Stimulated activated CD4-positive, alpha-beta T cell treated with anti-CD3 and anti-CD28 coated beads, Interleukin-1b, Interleukin-23, amount 100 ng/mL, for 1 hour (primary cell): Measurements from ENCODE around the gene DNAI2.

Experiments
- DNase-seq, 2 donors: peaks; one replicate each; pipeline ENCODE4 v3.0.0-alpha.2; 2020; ENCODE audit warnings: low read depth in 2 of 2

The DNAI2 gene

DNA sequence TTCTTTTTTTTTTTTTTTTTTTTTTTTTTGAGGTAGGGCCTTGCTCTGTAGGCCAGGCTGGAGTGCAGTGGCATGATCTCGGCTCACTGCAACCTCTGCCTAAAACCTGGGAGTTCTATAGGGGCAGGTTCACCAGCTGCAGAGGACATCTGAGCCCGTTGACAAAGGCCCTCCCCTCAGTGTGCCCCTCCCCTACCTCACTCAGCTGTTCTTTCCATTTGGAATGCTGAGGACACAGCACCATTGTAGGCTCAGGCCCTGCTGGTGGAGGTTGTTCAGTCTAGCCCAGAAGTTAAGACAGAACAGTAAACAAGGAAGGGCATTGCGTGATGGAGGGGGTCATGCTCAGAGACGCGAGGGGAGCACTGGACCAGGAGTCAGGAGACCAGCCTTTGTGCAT lies 30.1 kb downstream of the DNAI2 start:
- DNase-seq, result no peak

DNA sequence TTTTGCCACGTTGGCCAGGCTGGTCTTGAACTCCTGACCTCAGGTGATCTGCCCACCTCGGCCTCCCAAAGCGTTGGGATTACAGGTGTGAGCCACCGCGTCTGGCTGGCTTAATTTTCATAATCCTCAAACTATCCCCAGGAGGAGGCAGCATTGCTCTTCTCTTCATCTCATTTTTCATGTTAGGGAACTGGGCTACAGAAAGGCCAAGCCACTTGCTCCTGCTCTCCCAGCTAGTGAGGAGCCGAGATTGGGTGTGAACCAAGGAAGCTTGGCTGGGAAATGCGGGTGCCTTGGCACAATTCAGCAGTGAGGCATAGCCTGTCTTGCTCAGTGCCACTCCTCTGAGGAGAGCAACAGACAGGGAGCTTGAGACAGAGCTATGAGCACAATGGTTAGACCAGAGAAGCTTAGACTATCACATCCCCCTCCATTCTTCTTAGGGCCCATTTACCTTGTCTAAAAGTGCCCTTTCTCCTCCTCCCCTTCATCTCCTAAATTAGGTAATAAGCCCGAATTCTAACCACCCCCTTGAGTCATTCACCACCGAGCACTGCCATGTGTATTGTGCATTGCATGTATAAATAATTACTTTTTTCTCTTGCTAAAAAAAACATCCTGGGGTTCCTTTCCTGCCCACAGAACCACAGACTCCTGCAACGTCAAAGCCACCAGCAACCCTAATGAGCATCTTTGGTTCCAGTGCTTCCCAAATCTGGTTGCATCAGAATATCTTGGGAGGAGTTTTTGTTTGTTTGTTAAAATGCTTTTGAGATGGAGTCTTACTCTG lies 32.0 kb downstream of the DNAI2 start:
- no peak for DNase-seq

DNA sequence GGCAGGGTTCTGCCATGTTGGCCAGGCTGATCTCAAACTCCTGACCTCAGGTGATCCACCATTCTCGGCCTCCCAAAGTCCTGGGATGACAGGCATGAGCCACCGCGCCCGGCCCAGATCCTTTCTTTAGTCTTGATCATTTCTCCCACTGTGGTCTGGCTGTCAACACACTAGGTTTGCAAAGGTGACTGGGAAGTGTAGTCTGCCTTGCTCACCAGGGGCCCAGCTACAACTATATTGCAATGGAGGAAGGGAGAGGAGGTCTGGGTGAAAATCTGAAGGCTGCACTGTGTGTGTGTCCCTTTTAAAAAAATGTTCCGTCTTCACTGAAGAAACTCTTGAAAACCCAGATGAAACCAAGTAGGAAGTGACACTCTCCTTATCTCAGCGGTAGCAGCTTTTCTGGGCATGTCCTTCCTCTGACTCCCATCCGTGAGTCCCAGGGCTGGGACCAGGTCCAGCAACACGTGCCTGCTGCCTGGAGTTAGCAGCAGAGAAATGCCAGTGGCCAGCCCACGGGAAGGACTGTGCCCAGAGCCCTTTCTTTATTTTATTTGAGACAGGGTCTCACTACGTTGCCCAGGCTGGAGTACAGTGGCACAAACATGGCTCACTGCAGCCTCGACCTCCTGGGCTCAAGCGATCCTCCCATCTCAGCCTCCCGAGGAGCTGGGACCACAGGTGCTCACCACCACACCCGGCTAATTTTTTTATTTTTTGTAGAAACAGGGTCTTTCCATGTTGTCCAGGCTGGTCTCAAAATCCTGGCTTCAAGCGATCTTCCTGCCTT lies 34.1 kb downstream of the DNAI2 start:
- no peak for DNase-seq

DNA sequence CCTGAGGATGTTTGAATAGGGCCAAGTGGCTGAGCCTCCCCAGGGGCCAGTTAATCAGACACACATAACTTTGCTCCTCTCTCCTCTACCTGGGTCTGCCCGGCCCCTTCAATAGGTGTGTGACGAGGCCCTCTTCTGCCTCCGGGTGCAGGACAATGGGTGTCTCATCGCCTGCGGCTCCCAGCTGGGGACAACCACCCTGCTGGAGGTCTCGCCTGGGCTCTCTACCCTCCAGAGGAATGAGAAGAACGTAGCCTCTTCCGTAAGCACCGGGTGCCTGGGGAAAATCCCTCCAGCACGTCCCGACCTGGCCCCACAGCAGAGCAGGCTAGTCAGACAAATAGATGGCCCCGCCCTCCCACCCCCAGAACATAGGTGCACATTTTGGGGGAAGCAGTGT lies 35.9 kb downstream of the DNAI2 start:
- DNase-seq, result no peak

DNA sequence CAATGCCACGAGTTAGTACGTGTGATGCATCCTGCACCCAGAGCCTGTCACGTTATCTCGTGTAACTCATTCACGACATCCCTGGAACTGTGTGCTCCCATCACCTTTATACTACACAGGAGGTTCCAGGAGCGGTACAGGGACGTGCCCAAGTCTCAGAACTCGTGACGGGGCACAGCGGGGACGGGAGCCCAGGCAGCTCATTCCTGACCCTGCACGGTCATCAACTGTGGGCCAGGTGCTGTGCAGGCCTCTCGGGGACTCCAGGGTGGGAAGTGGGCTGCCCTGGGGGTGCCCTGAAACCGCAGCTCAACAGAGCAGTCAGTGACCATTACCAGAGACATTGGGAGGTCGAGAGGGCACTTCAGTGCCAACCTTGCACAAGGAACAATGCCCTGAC lies 40.8 kb downstream of the DNAI2 start:
- DNase-seq, result no peak

DNA sequence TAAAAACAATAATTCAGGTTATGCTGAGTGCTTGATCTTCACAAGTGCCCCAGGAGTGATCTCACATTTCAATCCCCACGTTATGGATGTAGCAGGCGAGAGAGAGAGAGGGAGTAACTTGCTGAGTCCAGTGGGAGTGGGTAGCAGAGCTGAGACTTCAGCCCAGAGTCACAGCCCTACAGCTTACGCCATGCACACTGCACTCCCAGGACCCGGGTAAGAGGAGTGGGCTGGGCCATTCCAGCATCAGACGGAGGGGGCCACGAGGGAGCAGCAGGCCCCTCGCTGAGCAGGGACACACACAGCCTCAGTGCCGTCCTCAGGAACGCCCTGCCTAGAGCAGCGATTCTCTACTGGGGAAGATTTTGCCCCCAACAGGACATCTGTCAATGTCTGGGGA lies 42.2 kb downstream of the DNAI2 start:
- DNase-seq, result no peak

DNA sequence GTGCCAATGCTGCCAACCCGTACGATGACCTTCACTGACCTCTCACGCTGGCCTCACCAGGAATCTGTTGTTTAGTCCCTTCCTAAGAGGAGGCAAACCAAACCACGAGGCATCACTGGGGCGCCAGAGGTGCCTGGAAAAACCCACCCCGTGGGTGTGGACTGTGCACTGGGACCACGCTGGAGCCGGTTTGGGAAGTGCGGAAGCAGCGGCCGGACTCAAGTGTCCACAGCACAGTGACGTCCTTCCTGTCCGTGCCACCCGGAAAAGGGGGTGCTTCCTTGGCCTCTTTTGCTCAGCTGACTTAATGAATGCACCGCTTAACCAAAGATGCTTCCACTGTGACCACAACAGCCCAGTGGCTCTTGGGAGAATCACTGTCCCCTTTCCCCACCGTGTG lies 43.0 kb downstream of the DNAI2 start:
- no peak for DNase-seq

DNA sequence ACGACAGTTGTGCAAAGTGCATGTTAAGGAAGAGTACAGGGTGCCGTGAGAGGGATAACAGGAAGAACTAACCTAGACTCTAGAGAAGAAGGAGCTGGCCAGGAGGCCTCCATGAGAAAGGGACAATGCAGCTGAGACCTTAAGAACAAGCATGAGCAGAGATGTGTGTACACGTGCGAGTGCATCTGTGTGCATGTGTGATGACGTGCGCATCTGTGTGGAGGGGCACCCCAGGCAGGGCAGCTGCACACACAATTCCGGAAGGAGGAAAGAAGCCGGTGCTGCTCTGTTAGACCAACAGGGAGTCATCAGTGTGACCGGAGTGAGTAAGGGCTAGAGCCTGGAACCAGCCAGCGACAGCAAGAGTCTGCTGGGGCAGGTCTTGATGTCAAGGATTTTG lies 44.4 kb downstream of the DNAI2 start:
- DNase-seq, result no peak

DNA sequence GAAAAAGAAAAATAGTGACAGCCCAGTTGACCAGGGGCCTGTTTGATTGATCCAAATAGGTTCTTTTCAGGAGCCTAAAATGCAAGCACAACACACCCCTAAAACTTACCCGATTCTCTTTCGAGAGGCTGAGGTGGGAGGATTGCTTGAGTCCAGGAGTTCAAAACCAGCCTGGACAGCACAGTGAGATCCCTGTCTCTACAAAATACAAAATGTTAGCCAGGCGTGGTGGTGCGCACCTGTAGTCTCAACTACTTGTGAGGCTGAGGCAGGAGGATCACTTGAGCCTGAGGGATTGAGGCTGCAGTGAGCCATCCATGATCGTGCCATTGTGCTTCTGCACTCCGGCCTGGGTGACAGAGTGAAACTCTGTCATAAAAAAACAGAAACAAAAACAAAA lies 50.5 kb downstream of the DNAI2 start:
- DNase-seq, result no peak

DNA sequence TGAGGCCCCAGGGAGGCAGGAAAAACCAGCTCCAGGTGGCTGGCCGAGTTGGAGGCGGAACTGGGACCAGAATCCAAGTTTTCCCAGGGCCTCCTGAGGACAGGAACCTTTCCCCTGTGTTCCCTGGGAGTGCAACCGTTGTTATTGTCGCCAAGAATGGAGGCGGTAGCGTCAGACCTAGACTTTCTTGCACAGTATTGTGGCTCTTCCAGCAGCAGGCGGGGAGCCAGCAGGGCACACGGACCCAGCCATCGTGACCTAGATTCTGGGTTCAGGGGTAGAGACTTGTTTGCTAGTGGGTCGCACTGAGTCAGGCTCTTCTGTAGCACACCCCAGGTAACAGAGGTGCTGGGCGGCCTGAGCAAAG lies 51.3 kb downstream of the DNAI2 start:
- DNase-seq, result no peak

DNA sequence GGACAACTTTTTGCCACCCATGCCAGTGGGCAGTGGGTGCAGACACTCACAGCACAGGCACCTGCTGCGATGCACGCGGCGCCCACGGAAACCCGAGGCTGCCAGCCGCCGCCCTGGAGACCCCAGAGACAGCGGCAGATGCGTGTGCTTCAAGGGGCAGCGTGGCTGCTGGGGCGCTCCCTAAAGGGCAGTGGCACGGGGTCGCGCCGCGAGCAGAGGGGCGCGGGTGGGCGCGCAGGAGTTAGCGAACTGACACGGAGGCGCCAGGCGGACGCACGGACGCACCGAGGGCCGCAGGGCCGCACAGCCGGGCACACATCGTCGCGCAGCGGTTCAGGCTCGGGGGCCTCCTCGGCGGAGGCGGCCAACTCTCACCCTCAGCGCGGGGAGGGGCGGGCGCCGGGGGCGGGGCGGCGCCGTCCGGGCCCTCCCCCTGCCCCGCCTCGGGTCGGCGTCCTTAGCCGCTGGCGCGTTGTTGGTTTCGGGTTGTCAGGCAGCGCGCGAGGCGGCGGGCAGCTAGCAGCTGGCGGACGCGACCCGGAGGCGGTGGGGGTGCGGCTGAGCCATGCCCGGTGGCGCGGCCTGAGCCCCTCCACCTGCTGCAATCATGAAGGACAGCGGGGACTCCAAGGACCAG lies 51.8 kb downstream of the DNAI2 start, which contains the start of gene KIF19:
Gene KIF19, plus strand, starts transcription at position 484 of the 637 bp plus-strand sequence. Its CDS starts 124 bp downstream, at position 608.
- DNase-seq, result peak; percentile 15 to 21

DNA sequence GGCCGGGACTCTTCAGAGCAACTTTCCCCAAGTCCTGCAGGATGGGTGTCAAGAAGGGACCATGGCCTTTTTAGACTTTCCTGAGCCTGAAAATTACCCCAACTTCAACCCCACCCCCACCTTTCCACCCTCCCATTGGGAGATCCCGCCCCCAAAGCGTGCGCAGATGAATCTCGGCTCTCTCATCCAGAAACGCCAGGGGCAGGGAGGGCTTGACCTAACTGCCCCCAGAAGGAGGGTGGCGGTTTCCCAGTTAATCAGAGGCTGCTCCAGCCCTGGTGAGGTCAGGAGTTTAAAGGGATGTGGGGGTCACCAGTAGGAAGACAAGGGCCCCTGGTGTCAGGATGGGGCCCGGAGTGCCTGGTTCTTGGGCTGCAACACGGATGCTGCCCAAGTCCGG lies 52.5 kb downstream of the DNAI2 start:
- DNase-seq, result no peak

DNA sequence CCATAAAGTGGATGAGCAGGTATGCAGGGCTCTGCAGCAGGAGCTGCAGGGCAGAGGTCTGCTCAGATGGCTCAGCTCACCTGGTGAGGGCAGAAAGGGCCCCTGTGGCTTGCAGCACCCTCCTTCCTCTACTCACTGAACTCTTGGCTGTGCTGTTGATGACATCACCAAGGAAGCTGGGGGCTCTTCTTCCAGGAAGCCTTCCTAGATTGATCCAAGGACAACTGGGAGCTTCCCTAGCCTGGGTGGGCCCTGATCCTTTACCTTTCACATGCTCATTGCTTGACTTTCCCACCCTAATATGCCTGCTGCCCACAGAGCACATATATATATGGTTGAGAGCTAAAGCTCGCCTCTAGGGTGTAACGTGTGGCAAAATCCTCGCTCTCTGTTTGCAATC lies 54.5 kb downstream of the DNAI2 start:
- no peak for DNase-seq

DNA sequence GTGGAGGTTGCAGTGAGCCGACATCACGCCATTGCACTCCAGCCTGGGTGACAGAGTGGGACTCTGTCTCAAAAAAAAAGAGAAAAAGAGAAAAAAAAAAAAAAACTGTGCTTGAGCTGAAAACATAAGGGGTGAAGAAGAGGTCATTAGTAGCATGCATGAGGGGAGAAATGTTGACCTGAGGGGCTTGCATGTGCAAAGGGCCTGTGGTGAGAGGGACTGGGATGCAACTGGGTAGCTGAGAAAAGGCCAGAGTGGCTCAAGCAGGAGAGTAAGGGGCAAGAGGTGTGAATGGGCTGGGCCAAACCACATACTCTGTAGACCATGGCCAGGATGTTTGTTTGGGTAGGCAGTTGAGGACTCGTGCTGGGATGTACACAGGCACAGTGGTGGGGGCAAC lies 55.3 kb downstream of the DNAI2 start:
- DNase-seq, result no peak

DNA sequence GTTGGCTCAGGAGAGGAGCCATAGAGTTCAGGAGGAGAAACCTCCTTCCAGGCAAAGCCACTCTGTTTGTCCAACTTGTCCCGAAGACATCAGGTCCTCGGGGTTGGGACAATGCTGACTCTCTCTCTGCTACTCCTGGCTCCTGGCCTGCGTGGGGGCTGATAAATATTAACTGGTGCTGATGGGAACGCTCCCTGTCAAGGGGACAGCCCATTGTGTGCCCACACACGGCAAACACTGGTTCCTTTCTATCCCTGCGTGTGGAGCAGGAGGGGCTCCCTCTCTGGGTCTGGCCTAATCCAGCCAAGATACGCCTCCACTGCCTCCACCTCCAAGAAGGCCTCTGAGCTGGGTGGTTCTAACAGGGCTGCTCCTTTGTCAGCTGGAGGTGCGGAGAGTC lies 56.4 kb downstream of the DNAI2 start:
- DNase-seq, result no peak

DNA sequence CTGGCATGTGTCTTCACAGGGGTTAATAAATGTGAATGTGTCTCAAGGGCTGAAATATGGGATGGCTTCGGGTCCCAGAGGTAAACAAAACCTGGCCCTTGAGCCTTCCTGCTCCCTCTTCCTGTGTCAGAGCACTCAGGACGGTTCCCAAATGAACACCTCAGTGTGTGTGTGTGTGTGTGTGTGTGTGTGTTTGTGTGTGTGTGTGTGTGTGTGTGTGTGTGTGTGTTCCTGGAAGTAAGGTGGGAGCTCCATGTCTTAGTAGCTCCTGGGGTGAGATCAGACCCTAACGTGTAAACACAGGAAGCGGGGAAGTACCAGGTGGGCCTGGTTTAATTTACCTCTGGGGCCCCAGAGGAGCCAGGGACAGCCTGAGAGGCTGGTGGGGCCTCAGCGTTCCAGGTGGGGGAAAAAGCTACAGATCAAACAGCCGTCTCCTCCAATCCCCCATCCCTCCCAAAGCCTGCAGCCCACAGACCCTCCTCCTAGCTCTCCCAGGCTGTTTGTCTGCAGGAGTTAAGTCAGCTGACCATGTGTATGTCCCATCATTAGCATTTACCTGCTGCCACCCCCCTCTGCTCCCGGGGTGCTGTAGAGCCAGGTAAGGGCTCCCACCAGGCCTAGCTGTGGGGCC lies 58.1 kb downstream of the DNAI2 start:
- DNase-seq, result no peak

DNA sequence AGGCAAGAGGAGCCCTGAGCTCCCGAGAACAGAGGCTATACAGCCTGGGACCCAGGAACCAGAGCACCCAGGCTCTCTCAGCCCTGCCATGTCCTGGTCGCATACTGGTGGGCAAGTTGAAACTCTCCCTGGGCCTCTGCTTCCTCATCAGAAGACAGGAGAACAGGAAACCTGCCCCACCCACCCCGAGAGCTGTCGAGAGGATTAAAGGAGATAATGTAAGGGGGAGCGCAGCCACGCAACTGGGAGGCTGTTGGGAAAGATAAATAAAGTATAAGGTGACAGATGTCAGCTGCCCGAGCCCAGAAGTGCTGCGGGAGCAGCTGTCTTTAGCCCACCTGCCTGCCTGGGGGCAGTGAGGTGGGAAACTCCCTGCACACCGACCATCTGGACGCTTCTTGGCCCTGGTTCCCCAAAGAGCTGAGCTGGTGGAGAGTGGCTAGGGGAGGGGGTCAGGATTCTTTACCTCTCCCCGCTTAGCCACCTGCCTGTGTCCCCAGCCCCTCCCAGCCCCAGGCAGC lies 58.8 kb downstream of the DNAI2 start:
- no peak for DNase-seq

DNA sequence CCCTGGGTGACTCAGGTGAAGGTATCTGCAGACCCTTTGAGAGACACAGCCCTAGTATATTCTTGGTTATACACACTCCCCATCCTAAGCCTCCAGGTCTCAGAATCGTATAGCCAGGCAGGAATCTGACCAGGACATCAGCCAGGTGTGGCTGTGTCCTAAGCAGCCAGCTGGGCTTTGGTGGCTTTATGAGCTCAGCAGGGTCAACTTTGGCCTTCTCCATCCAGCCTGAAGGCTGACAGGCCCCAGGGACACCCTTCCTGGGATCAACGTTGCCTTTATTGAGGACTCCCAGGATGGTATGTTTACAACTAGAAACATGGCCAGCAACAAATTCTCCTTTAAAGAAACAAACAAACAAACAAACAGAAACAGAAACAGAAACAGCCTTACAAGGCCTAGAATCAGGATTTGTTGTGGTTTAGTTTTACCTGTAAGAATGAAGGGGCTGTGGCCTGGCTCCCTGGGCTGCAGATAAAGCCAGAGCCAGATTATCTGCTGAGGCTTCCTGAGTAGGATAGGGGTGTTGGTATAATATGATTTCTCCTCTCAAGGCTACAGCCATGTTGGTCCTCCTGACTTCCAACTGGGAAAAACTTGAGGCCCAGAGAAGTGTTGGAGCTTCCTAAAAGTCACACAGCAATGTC lies 60.5 kb downstream of the DNAI2 start:
- no peak for DNase-seq

DNA sequence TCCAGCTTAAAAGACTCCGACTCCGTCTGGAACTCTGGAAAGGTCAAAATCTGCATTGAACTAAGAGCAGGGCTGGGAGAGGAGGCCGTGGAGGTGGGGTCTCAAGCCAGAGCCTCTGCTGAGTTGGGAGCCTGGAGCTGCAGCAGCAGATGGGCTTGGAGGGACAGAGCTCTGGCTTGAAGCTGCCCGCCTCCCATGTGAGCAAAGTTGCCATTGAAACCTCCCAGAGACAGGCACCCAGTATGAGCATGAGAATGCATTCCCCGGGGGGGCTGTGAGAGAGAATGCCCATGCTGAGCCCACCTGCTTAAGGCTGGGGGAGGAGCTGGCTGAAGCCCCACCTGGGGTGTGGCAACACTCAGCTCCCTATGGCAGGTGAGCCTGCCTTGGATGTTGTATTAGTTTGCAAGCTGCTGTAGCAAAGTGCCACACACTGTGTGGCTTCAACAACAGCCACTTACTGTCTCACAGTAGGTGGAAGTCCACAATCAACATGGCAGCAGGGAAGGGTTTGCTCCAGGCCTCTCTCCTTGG lies 61.6 kb downstream of the DNAI2 start:
- DNase-seq, result no peak

DNA sequence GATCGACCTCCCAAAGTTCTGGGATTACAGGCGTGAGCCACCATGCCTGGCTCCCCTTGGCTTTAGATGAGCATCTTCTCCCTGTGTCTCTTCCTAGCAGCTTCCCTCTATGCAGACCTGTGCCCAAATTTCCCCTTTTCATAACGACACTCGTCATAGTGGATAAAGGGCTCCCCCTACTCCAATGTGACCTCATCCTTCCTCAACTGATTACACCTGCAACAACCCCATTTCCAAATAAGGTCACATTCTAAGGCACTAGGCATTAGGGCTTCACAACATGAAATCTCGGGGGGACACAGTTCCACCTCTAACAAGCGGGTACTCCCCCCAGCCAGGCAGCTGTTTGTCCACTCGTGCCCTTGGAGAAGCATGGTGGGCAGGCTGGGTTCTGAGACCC lies 62.3 kb downstream of the DNAI2 start:
- DNase-seq, result no peak

DNA sequence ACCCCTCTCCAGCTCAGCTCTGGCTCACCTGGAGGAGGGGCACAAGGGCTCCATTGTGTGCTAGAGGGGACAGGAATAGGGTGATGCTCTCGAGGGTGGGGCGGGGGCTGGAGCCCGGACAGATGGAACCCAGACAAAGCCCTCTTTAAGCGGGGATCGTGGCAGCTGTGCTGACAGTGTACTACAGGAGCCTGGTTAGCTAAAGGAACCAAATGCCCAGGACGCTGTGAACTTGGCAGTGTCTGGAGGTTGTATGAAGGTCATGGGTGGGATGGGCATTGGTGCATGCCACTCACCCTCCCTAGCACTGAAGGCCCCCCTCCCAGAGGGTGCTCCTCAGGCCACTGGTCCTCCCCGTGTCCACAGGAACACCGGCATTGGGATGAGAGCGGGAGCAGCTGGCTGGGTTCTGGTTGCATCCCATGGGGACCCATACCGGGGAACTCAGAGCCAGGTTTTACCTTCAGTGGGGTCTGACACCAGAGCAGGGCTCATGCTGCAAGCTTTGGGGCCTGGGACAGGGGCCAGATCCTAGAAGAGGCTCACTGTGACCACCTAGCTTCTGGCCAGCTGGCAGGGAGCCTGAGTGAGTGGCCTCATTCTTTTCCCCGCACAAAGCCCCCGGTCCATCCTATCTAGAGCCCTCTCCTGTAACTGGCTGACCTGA lies 63.9 kb downstream of the DNAI2 start:
- DNase-seq, result no peak
